Pulmonary artery endothelial cell (primary cell): Measurements from ENCODE around the gene PLEKHM3. TPM values are rescaled to one million over a fixed set of nuclear protein-coding genes. Genes with fewer than 3 reads are reported as not detected.

Source experiments
- DNase-seq: peaks from one replicate; pipeline ENCODE4 v3.0.0-alpha.2; 2011; ENCODE audit warnings: low read depth, low spot score
- total RNA-seq: library from RNA; depleted of rRNA; stranded (reverse); fragments of >200 nt; gene quantifications from 2 replicates; pipeline ENCODE4 v1.2.3, GENCODE V29; 2014

PLEKHM3 gene
- 7.2 and 11.4 TPM in 2 replicates for total RNA-seq

- DNase-seq = no peak
Observed at GRCh38 chr2:208025037-208025813, at the start of gene PLEKHM3. TSS of gene PLEKHM3 (minus strand) at chr2:208025527. CDS start at chr2:208001639, 23,888 bp downstream.

GRCh38 chr2:208074610-208075356, 49.5 kb upstream of the PLEKHM3 start:
- DNase-seq = no peak

- DNase-seq = peak; percentile 13
Observed at GRCh38 chr2:208072250-208072892, 47.0 kb upstream of the PLEKHM3 start.

- DNase-seq = no peak
Observed at GRCh38 chr2:208069186-208069585, 43.9 kb upstream of the PLEKHM3 start.

GRCh38 chr2:208066016-208066415, 40.7 kb upstream of the PLEKHM3 start:
- DNase-seq = no peak

- no peak for DNase-seq
Observed at GRCh38 chr2:208065476-208065875, 40.1 kb upstream of the PLEKHM3 start.

- DNase-seq = no peak
Observed at GRCh38 chr2:208064220-208064961, 39.1 kb upstream of the PLEKHM3 start.

- DNase-seq = no peak
Observed at GRCh38 chr2:208062961-208063360, 37.6 kb upstream of the PLEKHM3 start.

- DNase-seq = no peak
Observed at GRCh38 chr2:208062113-208062512, 36.8 kb upstream of the PLEKHM3 start.

GRCh38 chr2:208057108-208057507, 31.8 kb upstream of the PLEKHM3 start:
- no peak for DNase-seq

GRCh38 chr2:208049441-208049840, 24.1 kb upstream of the PLEKHM3 start:
- DNase-seq = no peak

GRCh38 chr2:208049006-208049405, 23.7 kb upstream of the PLEKHM3 start:
- no peak for DNase-seq

- DNase-seq = no peak
Observed at GRCh38 chr2:208047840-208048239, 22.5 kb upstream of the PLEKHM3 start.

- no peak for DNase-seq
Observed at GRCh38 chr2:208046686-208047085, 21.4 kb upstream of the PLEKHM3 start.

- DNase-seq = no peak
Observed at GRCh38 chr2:208042450-208042849, 17.1 kb upstream of the PLEKHM3 start.

GRCh38 chr2:208042041-208042440, 16.7 kb upstream of the PLEKHM3 start:
- no peak for DNase-seq

GRCh38 chr2:208040199-208041171, 15.2 kb upstream of the PLEKHM3 start:
- peak; percentile 30 for DNase-seq

- DNase-seq = no peak
Observed at GRCh38 chr2:208039376-208040110, 14.2 kb upstream of the PLEKHM3 start.
